ENCODE results near the gene ATG2B. TPM values are rescaled to one million over a fixed set of nuclear protein-coding genes. Genes with fewer than 3 reads are reported as not detected.

Gene ATG2B
- total and polyA plus RNA-seq, 2 of the 4 experiments (the other 2 are of a cell fraction) = 6.9 to 22.0 TPM

- no peak overlapping the region for H3K27ac ChIP-seq (ENCODE audit: insufficient read depth, low read length)
- no peaks in the 10 kb centered on the region for H3K27me3 ChIP-seq (ENCODE audit: control insufficient read depth, insufficient read depth, low read length)
- ATAC-seq (ENCODE audit: low read depth) (no peak), DNase-seq (no peak)
- no peak overlapping the region for H2BK20ac ChIP-seq (ENCODE audit: low read depth, low read length)
- ChIA-PET CTCF (no interaction called here), POLR2A (ENCODE audit: unreplicated experiment) (no interaction called here)
- H3K9me1 ChIP-seq (ENCODE audit: insufficient read depth, low read length) = peaks cover 4% of the 10 kb centered on the region; the same call in 1 of the 2 replicates
- H3K9ac ChIP-seq (ENCODE audit: low read depth, low read length) = no peak overlapping the region
- H3K14ac ChIP-seq (replicated peaks; ENCODE audit: low read depth, low read length) = no peak overlapping the region
- no peak overlapping the region for H2BK120ac ChIP-seq (ENCODE audit: low read depth, low read length)
- H4K8ac ChIP-seq (ENCODE audit: low read depth in 2 of 2, low read length in 2 of 2) = no peak overlapping the region
- H3K4ac ChIP-seq (ENCODE audit: low read depth, low read length) = no peak overlapping the region
- TF ChIP-seq BHLHE40 (IDR thresholded peaks at IDR 0.05; ENCODE audit: low read depth, low read length) (no peak), RAD21 (IDR thresholded peaks at IDR 0.05; ENCODE audit: low read length) (no peak), RFX5 (IDR thresholded peaks at IDR 0.05; ENCODE audit: low read depth, low read length) (no peak), NFE2L2 (IDR thresholded peaks at IDR 0.05; ENCODE audit: low read depth, low read length) (no peak), ELK1 (IDR thresholded peaks at IDR 0.05; ENCODE audit: borderline replicate concordance, low read depth, low read length) (no peak), RCOR1 (IDR thresholded peaks at IDR 0.05; ENCODE audit: insufficient replicate concordance, low read length) (no peak), CEBPB (IDR thresholded peaks at IDR 0.05; ENCODE audit: low read depth, low read length) (no peak), MAZ (IDR thresholded peaks at IDR 0.05; ENCODE audit: borderline replicate concordance, low read depth, low read length) (no peak), POLR2A (IDR thresholded peaks at IDR 0.05; ENCODE audit: low read depth, low read length) (no peak), FOS (IDR thresholded peaks at IDR 0.05; ENCODE audit: low read depth, low read length) (no peak)
- in situ Hi-C loops (cut with MboI; ENCODE audit: low sequenced_read_pairs) (no loop called here), intact Hi-C loops (cut with micrococcal nuclease) (no loop called here), dilution Hi-C loops (cut with HindIII; ENCODE audit: low sequenced_read_pairs, unreplicated experiment) (no loop called here)
- no peak overlapping the region for H3K18ac ChIP-seq (ENCODE audit: low read depth, low read length)
- H3K56ac ChIP-seq (ENCODE audit: extremely low read depth, insufficient read depth, low read length) = no peak overlapping the region
- H3K36me3 ChIP-seq (ENCODE audit: control insufficient read depth, insufficient read depth, low read length) = peaks cover 6% of the 10 kb centered on the region
- WGBS, 2 experiments (ENCODE audit: extremely low coverage in 2 of 2, insufficient read length in 1 of 2) = no CpG with 5 or more reads among the region's 3 CpGs
- no peaks in the 10 kb centered on the region for H3K9me3 ChIP-seq (ENCODE audit: control insufficient read depth, insufficient read depth, low read length)
- H3K4me2 ChIP-seq (ENCODE audit: low read depth, low read length) = no peak overlapping the region
- no peak overlapping the region for H4K91ac ChIP-seq (ENCODE audit: insufficient read depth, low read depth, low read length)
- H4K20me1 ChIP-seq (ENCODE audit: insufficient read depth, low read length) = no peaks in the 10 kb centered on the region
- H2AK5ac ChIP-seq (ENCODE audit: low read depth, low read length) = no peak overlapping the region
- H2BK15ac ChIP-seq (ENCODE audit: low read depth, low read length) = no peak overlapping the region
- H3K4me3 ChIP-seq (ENCODE audit: insufficient read depth, low read depth, low read length) = no peak overlapping the region
- BruUV-seq (replicated peaks) = no TSS peak
- H3K4me1 ChIP-seq (ENCODE audit: control insufficient read depth, insufficient read depth, low read length) = no peaks in the 10 kb centered on the region
- H2AFZ ChIP-seq (replicated peaks; ENCODE audit: low read length, poor library complexity) = no peak overlapping the region
- no peak overlapping the region for H4K5ac ChIP-seq (ENCODE audit: low read depth, low read length)
- H2BK5ac ChIP-seq (ENCODE audit: low read depth, low read length, poor library complexity, severe bottlenecking) = no peak overlapping the region
- H2AK9ac ChIP-seq (replicated peaks; ENCODE audit: low read depth, low read length, poor library complexity) = no peak overlapping the region
- peaks cover 4 to 27% of the 10 kb centered on the region in 2 experiments; a peak in 3 of 4 replicates for H3K79me1 ChIP-seq (ENCODE audit: low read depth in 1 of 2, low read length in 2 of 2)
- no peak overlapping the region for H3K23ac ChIP-seq (ENCODE audit: low read depth, low read length)
Measured at GRCh38 chr14:96380735-96381134, 17.6 kb upstream of the ATG2B start.

Measured in IMR-90 (cell line).